ENCODE data around the gene VSTM2A.

The VSTM2A gene

GRCh38 chr7:54615537-54615936 is 73.4 kb downstream of the VSTM2A start:
- DNase-seq (ENCODE audit: low read depth in 2 of 2) = no peak
